SK-N-SH (cell line): ENCODE results near the gene NFIA.

Experiments
- CHD2 ChIP-seq: fragments of 150-350 bp; IDR thresholded peaks from 2 replicates; pipeline ENCODE4 v1.6.1; 2018; ENCODE audit warnings: low read length; ENCODE audit not compliant: partially characterized antibody
- EP300 ChIP-seq, 2 experiments: IDR thresholded peaks; 2 replicates each; pipeline versions ENCODE4 v1.4.0 to v1.6.1; 2012; ENCODE audit warnings: borderline replicate concordance in 1 of 2, low read depth in 1 of 2, low read length in 1 of 2
- EZH2phosphoT487 ChIP-seq: fragments of 200-600 bp; sonication (generic); IDR thresholded peaks from 2 replicates; pipeline ENCODE4 v1.6.1; 2017; ENCODE audit warnings: low read depth, mixed run types, mild to moderate bottlenecking, antibody characterized with exemption, moderate library complexity, borderline replicate concordance
- GABPA ChIP-seq: IDR thresholded peaks from 2 replicates; pipeline ENCODE4 v1.4.0; 2012; ENCODE audit warnings: low read depth, mild to moderate bottlenecking
- NFIC ChIP-seq: IDR thresholded peaks from 2 replicates; pipeline ENCODE4 v1.4.0; 2012; ENCODE audit warnings: borderline replicate concordance
- POLR2AphosphoS5 ChIP-seq: IDR thresholded peaks from 2 replicates; pipeline ENCODE4 v1.6.1; 2012; ENCODE audit warnings: low read depth, low read length
- RFX5 ChIP-seq: IDR thresholded peaks from 2 replicates; pipeline ENCODE4 v1.6.1; 2012; ENCODE audit warnings: mild to moderate bottlenecking, improper control_type of control experiment, low read length
- SMC3 ChIP-seq: IDR thresholded peaks from 2 replicates; pipeline ENCODE4 v1.6.1; 2012; ENCODE audit warnings: low read depth, low read length, improper control_type of control experiment
- TCF12 ChIP-seq: IDR thresholded peaks from 2 replicates; pipeline ENCODE4 v1.4.0; 2012
- YY1 ChIP-seq: IDR thresholded peaks from 2 replicates; pipeline ENCODE4 v1.4.0; 2012; ENCODE audit warnings: low read depth, mild to moderate bottlenecking
- TF ChIP-seq, protein P1 (sequence below): fragments of 200-600 bp; sonication (generic); IDR thresholded peaks from 2 replicates; pipeline ENCODE4 v1.6.1; 2017; ENCODE audit warnings: antibody characterized with exemption, mild to moderate bottlenecking, moderate library complexity
- TF ChIP-seq, protein P2 (sequence below): IDR thresholded peaks from 2 replicates; pipeline ENCODE4; 2012
- TF ChIP-seq, protein P3 (sequence below): IDR thresholded peaks from 2 replicates; pipeline ENCODE4 v1.4.0; 2012; ENCODE audit warnings: low read depth, borderline replicate concordance
- TF ChIP-seq, protein P4 (sequence below): IDR thresholded peaks from 2 replicates; pipeline ENCODE4 v1.6.1; 2012; ENCODE audit warnings: mild to moderate bottlenecking, low read depth, low read length, moderate library complexity

DNA sequence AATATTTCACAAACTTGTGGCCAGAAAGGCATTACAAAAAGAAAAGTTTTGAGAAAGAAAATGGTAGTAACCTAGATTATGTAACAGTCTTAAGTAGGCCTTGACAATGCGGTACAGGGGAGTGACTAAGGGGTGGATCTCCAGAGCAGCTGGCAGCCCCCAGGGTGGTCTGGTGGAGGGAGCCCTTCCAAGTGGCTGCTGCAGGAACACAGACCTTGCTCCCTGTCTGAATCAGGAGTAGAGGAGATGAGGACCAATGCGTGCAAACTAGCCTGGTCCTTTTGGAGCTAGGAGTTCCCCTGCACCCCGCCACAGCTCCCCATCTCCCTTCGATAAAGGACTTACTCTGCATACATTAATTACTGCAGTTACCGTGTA is 189.0 kb downstream of the NFIA start:
- no peak for TF ChIP-seq POLR2AphosphoS5
- TF ChIP-seq, protein P1, sequence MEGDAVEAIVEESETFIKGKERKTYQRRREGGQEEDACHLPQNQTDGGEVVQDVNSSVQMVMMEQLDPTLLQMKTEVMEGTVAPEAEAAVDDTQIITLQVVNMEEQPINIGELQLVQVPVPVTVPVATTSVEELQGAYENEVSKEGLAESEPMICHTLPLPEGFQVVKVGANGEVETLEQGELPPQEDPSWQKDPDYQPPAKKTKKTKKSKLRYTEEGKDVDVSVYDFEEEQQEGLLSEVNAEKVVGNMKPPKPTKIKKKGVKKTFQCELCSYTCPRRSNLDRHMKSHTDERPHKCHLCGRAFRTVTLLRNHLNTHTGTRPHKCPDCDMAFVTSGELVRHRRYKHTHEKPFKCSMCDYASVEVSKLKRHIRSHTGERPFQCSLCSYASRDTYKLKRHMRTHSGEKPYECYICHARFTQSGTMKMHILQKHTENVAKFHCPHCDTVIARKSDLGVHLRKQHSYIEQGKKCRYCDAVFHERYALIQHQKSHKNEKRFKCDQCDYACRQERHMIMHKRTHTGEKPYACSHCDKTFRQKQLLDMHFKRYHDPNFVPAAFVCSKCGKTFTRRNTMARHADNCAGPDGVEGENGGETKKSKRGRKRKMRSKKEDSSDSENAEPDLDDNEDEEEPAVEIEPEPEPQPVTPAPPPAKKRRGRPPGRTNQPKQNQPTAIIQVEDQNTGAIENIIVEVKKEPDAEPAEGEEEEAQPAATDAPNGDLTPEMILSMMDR, result no peak
- TF ChIP-seq EZH2phosphoT487, result no peak
- no peak for TF ChIP-seq GABPA
- TF ChIP-seq NFIC, result no peak
- TF ChIP-seq RFX5, result no peak
- TF ChIP-seq, protein P2, sequence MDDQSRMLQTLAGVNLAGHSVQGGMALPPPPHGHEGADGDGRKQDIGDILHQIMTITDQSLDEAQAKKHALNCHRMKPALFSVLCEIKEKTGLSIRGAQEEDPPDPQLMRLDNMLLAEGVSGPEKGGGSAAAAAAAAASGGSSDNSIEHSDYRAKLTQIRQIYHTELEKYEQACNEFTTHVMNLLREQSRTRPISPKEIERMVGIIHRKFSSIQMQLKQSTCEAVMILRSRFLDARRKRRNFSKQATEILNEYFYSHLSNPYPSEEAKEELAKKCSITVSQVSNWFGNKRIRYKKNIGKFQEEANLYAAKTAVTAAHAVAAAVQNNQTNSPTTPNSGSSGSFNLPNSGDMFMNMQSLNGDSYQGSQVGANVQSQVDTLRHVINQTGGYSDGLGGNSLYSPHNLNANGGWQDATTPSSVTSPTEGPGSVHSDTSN, result no peak
- TF ChIP-seq EP300 (IDR thresholded peaks at IDR 0.05; ENCODE audit: borderline replicate concordance in 1 of 2, low read depth in 1 of 2, low read length in 1 of 2), result no peak
- TF ChIP-seq, protein P3, sequence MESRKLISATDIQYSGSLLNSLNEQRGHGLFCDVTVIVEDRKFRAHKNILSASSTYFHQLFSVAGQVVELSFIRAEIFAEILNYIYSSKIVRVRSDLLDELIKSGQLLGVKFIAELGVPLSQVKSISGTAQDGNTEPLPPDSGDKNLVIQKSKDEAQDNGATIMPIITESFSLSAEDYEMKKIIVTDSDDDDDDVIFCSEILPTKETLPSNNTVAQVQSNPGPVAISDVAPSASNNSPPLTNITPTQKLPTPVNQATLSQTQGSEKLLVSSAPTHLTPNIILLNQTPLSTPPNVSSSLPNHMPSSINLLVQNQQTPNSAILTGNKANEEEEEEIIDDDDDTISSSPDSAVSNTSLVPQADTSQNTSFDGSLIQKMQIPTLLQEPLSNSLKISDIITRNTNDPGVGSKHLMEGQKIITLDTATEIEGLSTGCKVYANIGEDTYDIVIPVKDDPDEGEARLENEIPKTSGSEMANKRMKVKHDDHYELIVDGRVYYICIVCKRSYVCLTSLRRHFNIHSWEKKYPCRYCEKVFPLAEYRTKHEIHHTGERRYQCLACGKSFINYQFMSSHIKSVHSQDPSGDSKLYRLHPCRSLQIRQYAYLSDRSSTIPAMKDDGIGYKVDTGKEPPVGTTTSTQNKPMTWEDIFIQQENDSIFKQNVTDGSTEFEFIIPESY, result no peak
- TF ChIP-seq, protein P4, sequence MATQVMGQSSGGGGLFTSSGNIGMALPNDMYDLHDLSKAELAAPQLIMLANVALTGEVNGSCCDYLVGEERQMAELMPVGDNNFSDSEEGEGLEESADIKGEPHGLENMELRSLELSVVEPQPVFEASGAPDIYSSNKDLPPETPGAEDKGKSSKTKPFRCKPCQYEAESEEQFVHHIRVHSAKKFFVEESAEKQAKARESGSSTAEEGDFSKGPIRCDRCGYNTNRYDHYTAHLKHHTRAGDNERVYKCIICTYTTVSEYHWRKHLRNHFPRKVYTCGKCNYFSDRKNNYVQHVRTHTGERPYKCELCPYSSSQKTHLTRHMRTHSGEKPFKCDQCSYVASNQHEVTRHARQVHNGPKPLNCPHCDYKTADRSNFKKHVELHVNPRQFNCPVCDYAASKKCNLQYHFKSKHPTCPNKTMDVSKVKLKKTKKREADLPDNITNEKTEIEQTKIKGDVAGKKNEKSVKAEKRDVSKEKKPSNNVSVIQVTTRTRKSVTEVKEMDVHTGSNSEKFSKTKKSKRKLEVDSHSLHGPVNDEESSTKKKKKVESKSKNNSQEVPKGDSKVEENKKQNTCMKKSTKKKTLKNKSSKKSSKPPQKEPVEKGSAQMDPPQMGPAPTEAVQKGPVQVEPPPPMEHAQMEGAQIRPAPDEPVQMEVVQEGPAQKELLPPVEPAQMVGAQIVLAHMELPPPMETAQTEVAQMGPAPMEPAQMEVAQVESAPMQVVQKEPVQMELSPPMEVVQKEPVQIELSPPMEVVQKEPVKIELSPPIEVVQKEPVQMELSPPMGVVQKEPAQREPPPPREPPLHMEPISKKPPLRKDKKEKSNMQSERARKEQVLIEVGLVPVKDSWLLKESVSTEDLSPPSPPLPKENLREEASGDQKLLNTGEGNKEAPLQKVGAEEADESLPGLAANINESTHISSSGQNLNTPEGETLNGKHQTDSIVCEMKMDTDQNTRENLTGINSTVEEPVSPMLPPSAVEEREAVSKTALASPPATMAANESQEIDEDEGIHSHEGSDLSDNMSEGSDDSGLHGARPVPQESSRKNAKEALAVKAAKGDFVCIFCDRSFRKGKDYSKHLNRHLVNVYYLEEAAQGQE, result no peak
- TF ChIP-seq CHD2, result no peak
- TF ChIP-seq YY1, result no peak
- no peak for TF ChIP-seq SMC3
- no peak for TF ChIP-seq TCF12
